Neutrophil (primary cell): Measurements from ENCODE around the gene CORO6.
A peak's percentile ranks its signal among the peaks of the same experiment; 100 is the strongest.

Experiments used
- H3K27ac ChIP-seq: fragments of 200-600 bp; sonication (generic); 2 replicates; pipeline ENCODE4 v1.5.1; 2016; ENCODE audit warnings: mild to moderate bottlenecking, moderate library complexity
- H3K27me3 ChIP-seq: fragments of 200-600 bp; sonication (generic); 2 replicates; pipeline ENCODE4 v1.6.0; 2016; ENCODE audit warnings: mild to moderate bottlenecking
- H3K36me3 ChIP-seq: fragments of 200-600 bp; sonication (generic); 2 replicates; pipeline ENCODE4 v1.5.1; 2017
- H3K4me1 ChIP-seq, 2 experiments: fragments of 200-600 bp in 1 of 2; sonication (generic) in 1 of 2; 1 replicate in 1 of 2; 2 replicates in 1 of 2; pipeline versions ENCODE4 v1.5.1 to v1.6.1; 2013 to 2016; ENCODE audit warnings: low read depth in 1 of 2, low read length in 1 of 2, mild to moderate bottlenecking in 1 of 2, moderate library complexity in 1 of 2; ENCODE audit not compliant: control insufficient read depth in 1 of 2, insufficient read depth in 1 of 2
- H3K4me3 ChIP-seq, 2 experiments: fragments of 200-600 bp in 1 of 2; sonication (generic) in 1 of 2; 1 replicate in 1 of 2; 2 replicates in 1 of 2; pipeline ENCODE4 v1.5.1; 2013 to 2016; ENCODE audit warnings: low read depth in 1 of 2, low read length in 1 of 2, mild to moderate bottlenecking in 1 of 2, moderate library complexity in 1 of 2
- H3K9me3 ChIP-seq: fragments of 200-600 bp; sonication (generic); 2 replicates; pipeline ENCODE4 v1.5.1; 2016
- CTCF ChIP-seq: fragments of 200-600 bp; sonication (generic); IDR thresholded peaks from 2 replicates; pipeline ENCODE4 v1.5.1; 2016; ENCODE audit warnings: antibody characterized with exemption

CORO6 gene

GRCh38 chr17:29595943-29596774 is 26.6 kb downstream of the CORO6 start:
- Histone ChIP-seq H3K36me3 (no peaks in the 10 kb centered on the region), H3K4me3 (no peak overlapping the region), H3K9me3 (no peaks in the 10 kb centered on the region), H3K27me3 (peaks cover 71% of the 10 kb centered on the region), H3K27ac (no peak overlapping the region), H3K4me1 (peaks cover 26 to 28% of the 10 kb centered on the region in 2 experiments)
- no peak for TF ChIP-seq CTCF

- H3K27me3 ChIP-seq, result peaks cover 78% of the 10 kb centered on the region
- no peak overlapping the region for H3K4me3 ChIP-seq
- no peaks in the 10 kb centered on the region for H3K36me3 ChIP-seq
- no peak overlapping the region for H3K27ac ChIP-seq
- H3K4me1 ChIP-seq, result peaks cover 35 to 36% of the 10 kb centered on the region in 2 experiments
- H3K9me3 ChIP-seq, result no peaks in the 10 kb centered on the region
- TF ChIP-seq CTCF, result no peak
Measured at GRCh38 chr17:29595107-29595942, 27.4 kb downstream of the CORO6 start.

GRCh38 chr17:29594519-29595090 is 28.1 kb downstream of the CORO6 start:
- Histone ChIP-seq H3K36me3 (no peaks in the 10 kb centered on the region), H3K27me3 (peaks cover 80% of the 10 kb centered on the region), H3K9me3 (no peaks in the 10 kb centered on the region), H3K4me3 (no peak overlapping the region), H3K4me1 (peaks cover 42 to 43% of the 10 kb centered on the region in 2 experiments), H3K27ac (no peak overlapping the region)
- no peak for TF ChIP-seq CTCF

GRCh38 chr17:29593591-29594518 is 28.9 kb downstream of the CORO6 start:
- Histone ChIP-seq H3K4me3 (peak overlapping the region; percentile 47 to 60), H3K9me3 (no peaks in the 10 kb centered on the region), H3K27me3 (peaks cover 76% of the 10 kb centered on the region), H3K4me1 (peaks cover 43 to 44% of the 10 kb centered on the region in 2 experiments), H3K27ac (no peak overlapping the region), H3K36me3 (no peaks in the 10 kb centered on the region)
- TF ChIP-seq CTCF, result no peak
